ENCODE results near the gene CPA2.
"Not testable (repeated sequence)": the region's sequence is repeated elsewhere in the genome, so short reads cannot be mapped to it uniquely, and the experiment has no call there.

The CPA2 gene

DNA sequence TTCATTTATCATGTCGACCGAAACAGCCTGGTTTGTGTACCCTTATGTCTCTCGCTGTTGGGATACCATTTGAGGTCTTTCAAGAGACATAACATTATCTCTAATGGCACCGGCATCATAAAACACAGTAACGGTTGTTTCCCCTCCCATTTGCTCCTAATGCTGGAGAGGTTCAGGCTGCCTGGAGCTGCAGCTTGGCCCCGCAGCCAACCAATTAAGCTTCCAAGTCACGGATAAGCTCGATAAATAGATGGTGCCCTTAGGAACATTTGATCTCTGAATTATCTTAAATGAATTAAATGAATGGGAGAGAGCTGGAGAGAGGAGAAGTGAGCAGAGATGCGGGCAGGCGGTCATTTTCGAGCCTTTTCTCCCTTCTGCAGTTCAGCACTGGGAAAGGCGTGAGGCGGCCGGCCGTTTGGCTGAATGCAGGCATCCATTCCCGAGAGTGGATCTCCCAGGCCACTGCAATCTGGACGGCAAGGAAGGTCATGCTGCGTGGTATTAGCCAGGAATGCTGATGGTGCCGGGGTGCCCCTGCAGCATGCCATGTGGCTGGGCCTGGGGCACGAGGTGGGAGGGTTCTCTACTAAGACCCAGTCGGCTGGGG lies 38.9 kb downstream of the CPA2 start:
- DNase-seq (ENCODE audit: low read depth in 2 of 3, low spot score in 1 of 3), result no peak

DNA sequence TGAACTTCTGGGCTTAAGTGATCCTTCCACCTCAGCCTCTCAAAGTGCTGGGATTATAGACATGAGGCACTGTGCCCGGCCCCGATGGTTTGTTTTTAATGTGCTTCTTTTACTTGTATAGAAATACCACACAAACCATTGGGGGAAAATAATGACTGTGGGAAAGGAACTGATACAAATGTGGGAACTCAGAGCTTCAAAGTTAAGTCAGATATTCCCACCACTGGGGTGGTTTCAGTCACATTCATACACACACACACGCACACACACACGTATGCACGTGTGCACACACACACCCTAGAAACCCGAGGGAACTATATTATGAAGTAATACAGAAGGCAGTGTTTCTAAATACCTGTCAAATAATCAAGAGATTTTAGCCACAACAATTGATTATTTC lies 43.3 kb downstream of the CPA2 start:
- no peak for DNase-seq (ENCODE audit: low read depth in 2 of 3, low spot score in 1 of 3)

GRCh38 chr7:130314305-130314704 lies 47.6 kb downstream of the CPA2 start:
- DNase-seq (ENCODE audit: low read depth in 2 of 3, low spot score in 1 of 3), result no peak

- no peak for DNase-seq (ENCODE audit: low read depth in 2 of 3, low spot score in 1 of 3)
Observed at GRCh38 chr7:130319541-130319940, 52.9 kb downstream of the CPA2 start.

- DNase-seq (ENCODE audit: low read depth in 2 of 3, low spot score in 1 of 3), result not testable (repeated sequence)
Observed at GRCh38 chr7:130321542-130322229, 55.0 kb downstream of the CPA2 start.

DNA sequence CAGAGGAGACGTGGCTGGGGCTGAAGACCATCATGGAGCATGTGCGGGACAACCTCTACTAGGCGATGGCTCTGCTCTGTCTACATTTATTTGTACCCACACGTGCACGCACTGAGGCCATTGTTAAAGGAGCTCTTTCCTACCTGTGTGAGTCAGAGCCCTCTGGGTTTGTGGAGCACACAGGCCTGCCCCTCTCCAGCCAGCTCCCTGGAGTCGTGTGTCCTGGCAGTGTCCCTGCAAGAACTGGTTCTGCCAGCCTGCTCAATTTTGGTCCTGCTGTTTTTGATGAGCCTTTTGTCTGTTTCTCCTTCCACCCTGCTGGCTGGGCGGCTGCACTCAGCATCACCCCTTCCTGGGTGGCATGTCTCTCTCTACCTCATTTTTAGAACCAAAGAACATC lies 56.0 kb downstream of the CPA2 start:
- DNase-seq (ENCODE audit: low read depth in 2 of 3, low spot score in 1 of 3), result no peak

GRCh38 chr7:130324306-130324943 lies 57.8 kb downstream of the CPA2 start:
- DNase-seq (ENCODE audit: low read depth in 2 of 3, low spot score in 1 of 3), result no peak

DNA sequence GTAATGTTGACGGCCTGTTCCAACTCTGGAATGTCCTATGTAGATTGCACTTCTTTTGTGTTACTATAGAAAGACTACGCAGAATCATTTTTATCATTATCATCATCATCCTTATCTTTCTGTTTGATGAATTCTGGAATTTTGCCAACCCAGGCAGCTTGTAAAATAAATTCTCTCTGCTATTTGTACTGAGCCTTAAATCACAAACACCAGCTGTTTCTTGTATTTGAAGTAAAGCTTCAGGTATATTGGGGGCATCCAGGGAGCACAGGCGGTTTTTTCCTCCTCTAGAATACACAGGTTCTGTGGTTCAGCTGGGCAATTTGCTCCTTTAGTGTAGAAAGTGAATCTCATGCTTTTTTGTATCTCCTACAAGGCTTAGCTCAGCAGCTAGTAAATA lies 63.0 kb downstream of the CPA2 start:
- DNase-seq (ENCODE audit: low read depth in 2 of 3, low spot score in 1 of 3), result no peak

DNA sequence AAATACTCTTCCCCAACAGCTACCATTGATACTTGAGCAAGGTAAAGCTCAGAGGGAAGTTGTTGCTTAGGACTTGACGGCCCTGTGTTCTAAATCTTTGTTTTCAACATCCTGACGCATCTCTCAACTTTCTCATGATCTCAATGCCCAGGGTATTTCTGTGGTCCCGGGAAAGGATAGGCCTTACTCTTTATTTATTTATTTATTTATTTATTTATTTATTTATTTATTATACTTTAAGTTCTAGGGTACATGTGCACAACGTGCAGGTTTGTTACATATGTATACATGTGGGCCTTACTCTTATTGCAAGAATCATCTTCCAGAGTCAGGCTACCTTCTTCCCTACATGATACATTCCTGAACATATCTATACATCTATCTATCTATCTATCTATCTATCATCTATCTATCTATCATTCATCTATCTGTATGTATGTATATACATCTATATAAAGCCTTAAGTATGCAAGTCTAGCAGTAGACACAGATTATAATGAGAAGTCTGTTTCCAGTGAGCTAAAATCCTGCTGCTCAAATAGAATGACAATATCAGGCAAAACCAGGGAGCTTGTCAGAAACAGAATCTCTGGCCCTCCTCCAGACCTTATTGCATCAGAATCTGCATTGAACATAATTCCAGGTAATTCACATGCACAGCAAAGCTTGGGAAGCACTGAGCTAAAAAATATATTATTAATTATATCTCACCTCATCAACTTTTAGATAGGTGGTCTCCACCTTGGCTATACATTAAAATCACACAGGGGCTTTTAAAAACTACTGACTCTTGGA lies 65.8 kb downstream of the CPA2 start:
- DNase-seq (ENCODE audit: low read depth in 2 of 3, low spot score in 1 of 3), result no peak

DNA sequence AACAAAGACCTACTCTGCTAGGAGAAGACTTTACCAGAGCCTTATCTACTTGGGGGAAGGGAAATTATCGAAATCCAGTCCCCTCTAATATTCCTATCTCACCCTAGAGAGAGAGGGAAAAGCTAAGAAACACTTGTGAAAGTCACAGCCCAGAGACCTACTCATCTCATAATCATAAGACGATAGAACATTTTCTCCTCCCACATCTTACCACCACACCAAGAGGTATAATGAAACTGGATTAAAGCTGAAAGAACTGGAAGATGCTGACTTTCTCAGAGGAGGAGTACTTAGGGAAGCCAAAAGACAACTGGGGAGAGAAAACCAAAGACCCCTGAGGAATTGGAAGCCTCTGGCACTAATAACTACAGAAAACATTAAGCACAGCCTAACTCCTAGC lies 67.2 kb downstream of the CPA2 start:
- DNase-seq (ENCODE audit: low read depth in 2 of 3, low spot score in 1 of 3), result no peak

DNA sequence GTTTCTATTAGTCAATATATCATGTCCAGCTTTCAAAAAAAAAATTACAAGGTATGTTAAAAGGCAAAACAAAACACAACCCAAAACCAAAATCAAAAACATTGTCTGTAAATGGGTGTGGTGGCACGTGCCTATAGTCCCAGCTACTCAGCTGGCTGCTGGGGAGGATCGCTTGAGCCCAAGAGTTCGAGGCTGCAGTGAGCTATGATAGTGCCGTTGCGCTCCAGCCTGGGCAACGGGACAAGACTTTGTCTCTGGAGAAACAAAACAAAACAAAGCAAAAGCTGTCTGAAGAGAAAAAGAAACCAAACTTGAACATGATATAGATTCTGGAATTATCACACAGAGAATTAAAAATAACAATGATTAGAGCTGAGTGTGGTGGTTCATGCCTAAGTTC lies 67.6 kb downstream of the CPA2 start:
- no peak for DNase-seq (ENCODE audit: low read depth in 2 of 3, low spot score in 1 of 3)

- no peak for DNase-seq (ENCODE audit: low read depth in 2 of 3, low spot score in 1 of 3)
Observed at GRCh38 chr7:130337410-130337971, 70.8 kb downstream of the CPA2 start.

DNA sequence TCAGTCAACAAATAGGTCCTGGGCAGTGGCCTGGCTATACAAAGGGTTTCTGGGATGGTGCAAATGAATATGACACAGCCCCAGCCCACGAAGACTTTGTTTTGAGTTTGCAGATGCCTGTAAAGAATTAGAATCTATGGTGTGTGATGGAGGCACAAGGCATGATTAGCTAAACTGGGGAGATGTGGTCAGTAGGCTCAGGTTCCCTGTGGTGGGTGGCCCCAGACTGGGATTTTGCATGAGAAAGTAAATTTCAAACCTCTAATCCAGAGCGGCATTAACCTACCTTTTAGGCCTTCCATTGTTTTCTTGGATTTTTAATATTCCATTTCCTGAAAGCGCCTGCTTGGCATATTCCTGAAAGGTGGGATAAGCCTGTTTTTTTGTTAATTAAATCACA lies 71.6 kb downstream of the CPA2 start:
- DNase-seq (ENCODE audit: low read depth in 2 of 3, low spot score in 1 of 3), result no peak
